CD4-positive, alpha-beta T cell (primary cell): ENCODE measurements around the gene YBX1. TPM values are rescaled to one million over a fixed set of nuclear protein-coding genes. Genes with fewer than 3 reads are reported as not detected.

Experiments used
- ATAC-seq: fragments of 200-7000 bp; cut with Tn5 transposase; one replicate; pipeline ENCODE4 v1.10.0; 2022; ENCODE audit warnings: mild to moderate bottlenecking; ENCODE audit not compliant: poor library complexity
- CTCF ChIA-PET: fragments of 350-600 bp; sonication (Branson Sonifier 250); formaldehyde crosslinking; loops from one replicate; lab custom pipeline; 2021; ENCODE audit warnings: antibody characterized with exemption, inconsistent platforms; lab: Charles Lee
- POLR2A ChIA-PET: fragments of 350-600 bp; sonication (Branson Sonifier 250); formaldehyde crosslinking; loops from one replicate; lab custom pipeline; 2021; ENCODE audit warnings: antibody characterized with exemption, inconsistent platforms; lab: Charles Lee
- DNase-seq, 14 experiments: peaks; one replicate each; pipeline ENCODE4 v3.0.0-alpha.2; 2013 to 2020; ENCODE audit warnings: mixed read lengths in 2 of 14
- H3K27ac ChIP-seq, 2 donors: one replicate each; pipeline versions ENCODE4 v1.5.1 to v1.7.0; 2013; ENCODE audit warnings: low read length in 2 of 2, low read depth in 1 of 2, mild to moderate bottlenecking in 1 of 2
- H3K27me3 ChIP-seq, 2 experiments: 1 replicate in 1 of 2; 2 replicates in 1 of 2; pipeline versions ENCODE4 v1.6.1 to v1.7.0; 2013; ENCODE audit warnings: low read length in 2 of 2, control low read depth in 1 of 2, mild to moderate bottlenecking in 1 of 2, moderate library complexity in 1 of 2; ENCODE audit not compliant: insufficient read depth in 2 of 2, control insufficient read depth in 1 of 2
- H3K36me3 ChIP-seq: one replicate; pipeline ENCODE4 v1.6.1; 2013; ENCODE audit warnings: low read length, control low read depth; ENCODE audit not compliant: insufficient read depth
- H3K4me1 ChIP-seq: one replicate; pipeline ENCODE4 v1.6.1; 2013; ENCODE audit warnings: low read length, control low read depth; ENCODE audit not compliant: insufficient read depth
- H3K4me3 ChIP-seq: one replicate; pipeline ENCODE4 v1.5.1; 2013; ENCODE audit warnings: mild to moderate bottlenecking, low read length, moderate library complexity
- H3K9me3 ChIP-seq, 2 experiments: 1 replicate in 1 of 2; 2 replicates in 1 of 2; pipeline versions ENCODE4 v1.6.1 to v1.7.0; 2013; ENCODE audit warnings: low read length in 2 of 2, mild to moderate bottlenecking in 2 of 2, control low read depth in 1 of 2, moderate library complexity in 1 of 2; ENCODE audit not compliant: control insufficient read depth in 1 of 2, insufficient read depth in 1 of 2
- H3K27ac Mint-ChIP-seq: one replicate; pipeline ENCODE4 v1.8.0; 2020; ENCODE audit warnings: mixed read lengths
- H3K27me3 Mint-ChIP-seq: one replicate; pipeline ENCODE4 v1.8.0; 2021; ENCODE audit warnings: mixed read lengths
- H3K36me3 Mint-ChIP-seq: one replicate; pipeline ENCODE4 v1.8.0; 2021; ENCODE audit warnings: low read depth, mixed read lengths
- H3K4me1 Mint-ChIP-seq: one replicate; pipeline ENCODE4 v1.8.0; 2021; ENCODE audit warnings: low read depth, mixed read lengths
- H3K4me3 Mint-ChIP-seq: one replicate; pipeline ENCODE4 v1.8.0; 2020; ENCODE audit warnings: mild to moderate bottlenecking, mixed read lengths
- H3K9me3 Mint-ChIP-seq: one replicate; pipeline ENCODE4 v1.8.0; 2020; ENCODE audit warnings: mixed read lengths
- CTCF ChIP-seq: fragments of 200-600 bp; IDR thresholded peaks from one replicate; pipeline ENCODE4 v1.8.0; 2022; ENCODE audit warnings: antibody characterized with exemption, mild to moderate bottlenecking
- intact Hi-C, 2 experiments: fragments of 100-400 bp; cut with DNase I in 1 of 2; cut with micrococcal nuclease in 1 of 2; formaldehyde crosslinking; loops; one replicate each; pipeline versions ENCODE4 v1.15.1 to v1.9.0; 2023 to 2025; cut with DNase I, micrococcal nuclease
- total RNA-seq, 174 experiments: library from RNA in 2 of 174; stranded (reverse) in 2 of 174; gene quantifications; one replicate each; pipeline ENCODE4 v1.2.3 and lab custom pipeline; 2021 to 2026

YBX1 gene
- total RNA-seq, 2 experiments from 2014 or later, result 372 to 389 TPM

- TF ChIP-seq CTCF, result no peak
- intact Hi-C loops, result no loop called here
- ATAC-seq, result no peak
- Mint-ChIP-seq H3K9me3 (no peaks in the 10 kb centered on the region), H3K36me3 (peaks cover 57% of the 10 kb centered on the region), H3K4me1 (no peaks in the 10 kb centered on the region), H3K4me3 (no peak overlapping the region), H3K27ac (peak overlapping the region; percentile 12), H3K27me3 (no peaks in the 10 kb centered on the region)
- Histone ChIP-seq H3K4me3 (no peak overlapping the region), H3K27ac (no peak overlapping the region), H3K36me3 (peaks cover 39% of the 10 kb centered on the region), H3K27me3 (no peaks in the 10 kb centered on the region), H3K9me3 (no peaks in the 10 kb centered on the region), H3K4me1 (no peaks in the 10 kb centered on the region)
- ChIA-PET POLR2A (interaction anchor here (2.0 kb wide), 1 partner anchor 9 kb away, joined by 5 read pairs; the partner anchor contains the start of gene YBX1), CTCF (no interaction called here)
- no peak for DNase-seq
Observed at GRCh38 chr1:42674214-42674613, 8.0 kb upstream of the YBX1 start.

GRCh38 chr1:42674682-42675081 lies 7.5 kb upstream of the YBX1 start:
- no peak for DNase-seq
- H3K9me3 ChIP-seq, result no peaks in the 10 kb centered on the region
- H3K4me3 ChIP-seq, result no peak overlapping the region
- no peaks in the 10 kb centered on the region for H3K27me3 ChIP-seq
- no peaks in the 10 kb centered on the region for H3K9me3 Mint-ChIP-seq
- no peaks in the 10 kb centered on the region for H3K4me1 Mint-ChIP-seq
- no peak overlapping the region for H3K27ac Mint-ChIP-seq
- no peak for TF ChIP-seq CTCF
- ChIA-PET CTCF (no interaction called here), POLR2A (interaction anchor here (2.0 kb wide), 1 partner anchor 9 kb away, joined by 5 read pairs; the partner anchor contains the start of gene YBX1)
- H3K27ac ChIP-seq, result no peak overlapping the region
- H3K36me3 Mint-ChIP-seq, result peaks cover 54% of the 10 kb centered on the region
- peaks cover 36% of the 10 kb centered on the region for H3K36me3 ChIP-seq
- H3K27me3 Mint-ChIP-seq, result no peaks in the 10 kb centered on the region
- H3K4me1 ChIP-seq, result no peaks in the 10 kb centered on the region
- no peak for ATAC-seq
- intact Hi-C loops, result no loop called here
- no peak overlapping the region for H3K4me3 Mint-ChIP-seq

- Mint-ChIP-seq H3K27me3 (no peaks in the 10 kb centered on the region), H3K4me3 (no peak overlapping the region), H3K36me3 (peaks cover 46% of the 10 kb centered on the region), H3K4me1 (no peaks in the 10 kb centered on the region), H3K27ac (no peak overlapping the region), H3K9me3 (no peaks in the 10 kb centered on the region)
- Histone ChIP-seq H3K27ac (no peak overlapping the region), H3K4me1 (no peaks in the 10 kb centered on the region), H3K27me3 (no peaks in the 10 kb centered on the region), H3K4me3 (no peak overlapping the region), H3K36me3 (peaks cover 31% of the 10 kb centered on the region), H3K9me3 (no peaks in the 10 kb centered on the region)
- no peak for TF ChIP-seq CTCF
- POLR2A ChIA-PET, result interaction anchor here (0.6 to 2.0 kb wide), 2 partner anchors 8 to 87 kb away, joined by 3 to 5 read pairs; partner anchors contain the start of gene YBX1
- DNase-seq (no peak), ATAC-seq (no peak)
- CTCF ChIA-PET, result no interaction called here
- intact Hi-C loops, result no loop called here
Observed at GRCh38 chr1:42675467-42675866, 6.8 kb upstream of the YBX1 start.
